PC-3 (cell line): ENCODE results near the gene CASKIN2. TPM values are rescaled to one million over a fixed set of nuclear protein-coding genes. Genes with fewer than 3 reads are reported as not detected.

Experiments used
- ATAC-seq: fragments of 200-7000 bp; cut with Tn5 transposase; 2 replicates; pipeline ENCODE4 v1.9.1; 2020; ENCODE audit warnings: mild to moderate bottlenecking, moderate library complexity
- BruUV-seq: library from RNA; stranded (reverse); fragments of 400-500 nt; replicated peaks from 2 replicates; lab custom pipeline; 2021; lab: Mats Ljungman, UMichigan
- CTCF ChIA-PET: fragments of 300-600 bp; sonication (Branson Sonifier 250); formaldehyde crosslinking; loops from one replicate; lab custom pipeline; 2022; ENCODE audit warnings: antibody characterized with exemption; lab: Charles Lee
- POLR2A ChIA-PET: fragments of 300-600 bp; sonication (Branson Sonifier 250); formaldehyde crosslinking; loops from one replicate; lab custom pipeline; 2022; ENCODE audit warnings: antibody characterized with exemption; ENCODE audit not compliant: unreplicated experiment; lab: Charles Lee
- DNase-seq: peaks from one replicate; pipeline ENCODE4 v3.0.0-alpha.2; 2015
- H2AFZ ChIP-seq: fragments of 300-600 bp; sonication (generic); 2 replicates; pipeline ENCODE4 v1.6.0; 2016; ENCODE audit warnings: antibody characterized with exemption, low read length
- H3F3A ChIP-seq: fragments of 300-600 bp; sonication (generic); one replicate; pipeline ENCODE4 v1.6.0; 2017; ENCODE audit warnings: antibody characterized with exemption, low read length, control low read depth, mild to moderate bottlenecking; ENCODE audit not compliant: unreplicated experiment
- H3K27ac ChIP-seq: fragments of 300-600 bp; sonication (generic); 2 replicates; pipeline ENCODE4 v1.5.1; 2016; ENCODE audit warnings: mild to moderate bottlenecking, low read length
- H3K27me3 ChIP-seq: fragments of 300-600 bp; sonication (generic); 2 replicates; pipeline ENCODE4 v1.6.1; 2016; ENCODE audit warnings: low read length, mixed read lengths
- H3K36me3 ChIP-seq: fragments of 300-600 bp; sonication (generic); 2 replicates; pipeline ENCODE4 v1.6.1; 2016; ENCODE audit warnings: low read depth, mixed run types, low read length, mixed read lengths
- H3K4me1 ChIP-seq: fragments of 300-600 bp; sonication (generic); 2 replicates; pipeline ENCODE4 v1.5.1; 2016; ENCODE audit warnings: low read length; ENCODE audit not compliant: insufficient read depth
- H3K4me2 ChIP-seq: fragments of 300-600 bp; sonication (generic); 2 replicates; pipeline ENCODE4 v1.6.0; 2016; ENCODE audit warnings: low read length
- H3K4me3 ChIP-seq: fragments of 300-600 bp; sonication (generic); 2 replicates; pipeline ENCODE4 v1.5.1; 2016; ENCODE audit warnings: mild to moderate bottlenecking, low read length, mixed read lengths
- H3K79me2 ChIP-seq: fragments of 300-600 bp; sonication (generic); 2 replicates; pipeline ENCODE4 v1.6.1; 2017; ENCODE audit warnings: low read length, mixed read lengths
- H3K9ac ChIP-seq: fragments of 300-600 bp; sonication (generic); 2 replicates; pipeline ENCODE4 v1.6.0; 2016; ENCODE audit warnings: mild to moderate bottlenecking, low read length
- H3K9me2 ChIP-seq: fragments of 300-600 bp; sonication (generic); replicated peaks from 2 replicates; pipeline ENCODE4 v1.6.1; 2016; ENCODE audit warnings: mixed run types, low read length, mixed read lengths
- H3K9me3 ChIP-seq: fragments of 300-600 bp; sonication (generic); 2 replicates; pipeline ENCODE4 v1.6.1; 2016; ENCODE audit warnings: low read length, mixed read lengths
- H4K20me1 ChIP-seq: fragments of 300-600 bp; sonication (generic); 2 replicates; pipeline ENCODE4 v1.6.1; 2016; ENCODE audit warnings: low read length, mixed read lengths
- EZH2 ChIP-seq: fragments of 300-600 bp; sonication (generic); IDR thresholded peaks from one replicate; pipeline ENCODE4 v1.6.1; 2017; ENCODE audit warnings: antibody characterized with exemption, mild to moderate bottlenecking, low read length; ENCODE audit not compliant: unreplicated experiment
- EZH2phosphoT487 ChIP-seq: fragments of 300-600 bp; sonication (generic); IDR thresholded peaks from 2 replicates; pipeline ENCODE4 v1.6.1; 2018; ENCODE audit warnings: mild to moderate bottlenecking, antibody characterized with exemption, low read length, borderline replicate concordance
- intact Hi-C: fragments of 100-400 bp; cut with micrococcal nuclease; formaldehyde crosslinking; loops from 2 replicates; pipeline ENCODE4 v1.9.0; 2023
- total RNA-seq: library from RNA; depleted of rRNA; stranded (reverse); fragments of >200 nt; gene quantifications from 2 replicates; pipeline ENCODE4 v1.2.3, GENCODE V29; 2014
- TF ChIP-seq, protein P1 (sequence below): fragments of 300-600 bp; sonication (generic); conservative IDR thresholded peaks from 2 replicates; pipeline ENCODE4 v1.5.1; 2017; ENCODE audit warnings: antibody characterized with exemption, low read depth, mild to moderate bottlenecking, low read length

Gene CASKIN2
- total RNA-seq, 1 experiment from 2014 or later, result 22.0 TPM

DNA sequence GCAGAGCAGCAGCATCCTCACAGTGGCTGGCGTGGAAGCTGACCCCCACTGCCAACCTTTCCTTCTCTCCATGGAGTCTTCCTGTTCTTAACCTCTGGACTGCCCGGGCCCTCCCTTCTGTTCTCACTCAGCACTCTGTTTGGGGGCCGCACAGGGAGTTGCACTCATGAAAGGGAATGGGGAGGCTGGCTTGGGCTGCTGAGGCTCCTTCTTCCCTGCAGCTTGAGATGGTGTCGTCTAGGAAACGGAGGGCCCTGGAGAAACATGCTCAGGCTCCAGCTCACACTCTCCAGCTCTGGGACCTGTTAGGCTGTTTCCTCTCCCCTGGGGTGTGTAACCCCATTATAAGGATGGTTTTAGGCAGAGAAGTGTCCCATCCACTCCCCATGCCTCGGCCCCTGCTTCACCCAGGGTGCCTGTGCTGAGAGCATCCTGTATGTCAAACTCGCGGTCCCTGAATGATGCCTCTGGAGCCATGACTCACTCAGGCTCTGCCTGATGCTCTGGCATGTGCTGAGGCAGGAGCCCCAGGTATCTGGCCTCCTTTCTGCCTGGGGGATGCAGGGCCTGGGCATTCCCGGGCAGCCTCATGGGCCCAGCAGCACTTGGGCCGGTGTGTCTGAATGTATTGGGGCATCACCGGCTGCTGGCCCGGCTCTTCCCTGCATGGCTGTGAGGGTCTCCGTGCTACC, 40.0 kb downstream of the CASKIN2 start:
- DNase-seq, result no peak
- Histone ChIP-seq H3K4me2 (no peak overlapping the region), H3K9me2 (no peaks in the 10 kb centered on the region), H2AFZ (no peak overlapping the region), H3K27ac (no peak overlapping the region), H4K20me1 (no peaks in the 10 kb centered on the region), H3K27me3 (no peaks in the 10 kb centered on the region), H3F3A (no peaks in the 10 kb centered on the region), H3K9me3 (no peaks in the 10 kb centered on the region), H3K4me3 (no peak overlapping the region), H3K4me1 (no peaks in the 10 kb centered on the region), H3K36me3 (peaks cover 7% of the 10 kb centered on the region; the same call in 1 of the 2 replicates), H3K79me2 (no peaks in the 10 kb centered on the region), H3K9ac (no peak overlapping the region)
- POLR2A ChIA-PET, result interaction anchor here (0.5 to 0.6 kb wide), 2 partner anchors 46 to 124 kb away, joined by 3 read pairs; no protein-coding TSS in a partner anchor
- no peak; the same call in 1 of the 2 replicates for ATAC-seq
- BruUV-seq, result no TSS peak
- TF ChIP-seq, protein P1, sequence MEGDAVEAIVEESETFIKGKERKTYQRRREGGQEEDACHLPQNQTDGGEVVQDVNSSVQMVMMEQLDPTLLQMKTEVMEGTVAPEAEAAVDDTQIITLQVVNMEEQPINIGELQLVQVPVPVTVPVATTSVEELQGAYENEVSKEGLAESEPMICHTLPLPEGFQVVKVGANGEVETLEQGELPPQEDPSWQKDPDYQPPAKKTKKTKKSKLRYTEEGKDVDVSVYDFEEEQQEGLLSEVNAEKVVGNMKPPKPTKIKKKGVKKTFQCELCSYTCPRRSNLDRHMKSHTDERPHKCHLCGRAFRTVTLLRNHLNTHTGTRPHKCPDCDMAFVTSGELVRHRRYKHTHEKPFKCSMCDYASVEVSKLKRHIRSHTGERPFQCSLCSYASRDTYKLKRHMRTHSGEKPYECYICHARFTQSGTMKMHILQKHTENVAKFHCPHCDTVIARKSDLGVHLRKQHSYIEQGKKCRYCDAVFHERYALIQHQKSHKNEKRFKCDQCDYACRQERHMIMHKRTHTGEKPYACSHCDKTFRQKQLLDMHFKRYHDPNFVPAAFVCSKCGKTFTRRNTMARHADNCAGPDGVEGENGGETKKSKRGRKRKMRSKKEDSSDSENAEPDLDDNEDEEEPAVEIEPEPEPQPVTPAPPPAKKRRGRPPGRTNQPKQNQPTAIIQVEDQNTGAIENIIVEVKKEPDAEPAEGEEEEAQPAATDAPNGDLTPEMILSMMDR, result no peak
- TF ChIP-seq EZH2phosphoT487 (no peak), EZH2 (no peak)
- intact Hi-C loops, result no loop called here
- CTCF ChIA-PET, result no interaction called here

DNA sequence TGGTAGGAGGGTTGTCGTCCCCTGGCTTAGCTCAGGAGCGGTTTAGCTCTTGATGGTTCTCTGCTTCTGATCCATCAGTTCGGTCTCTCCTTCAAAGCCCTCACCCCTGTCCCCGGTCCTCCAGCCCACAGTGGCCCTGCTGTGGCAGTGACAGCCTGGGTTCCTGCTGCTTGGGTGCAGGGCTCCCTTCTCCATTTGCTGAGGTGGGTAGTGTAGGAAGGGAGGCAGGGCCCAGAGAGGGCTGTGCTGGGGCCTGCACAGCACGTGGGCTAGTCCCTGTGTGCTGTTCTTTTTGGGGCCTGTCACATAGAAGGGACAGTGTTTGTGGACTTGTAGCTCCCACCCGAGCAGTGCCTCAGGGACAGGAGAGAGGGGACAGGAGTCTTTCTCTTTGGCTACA, 40.6 kb downstream of the CASKIN2 start:
- peaks cover 7% of the 10 kb centered on the region; the same call in 1 of the 2 replicates for H3K36me3 ChIP-seq
- no peaks in the 10 kb centered on the region for H3K9me3 ChIP-seq
- ChIA-PET POLR2A (interaction anchor here (0.6 kb wide), 1 partner anchor 125 kb away, joined by 3 read pairs; no protein-coding TSS in a partner anchor), CTCF (no interaction called here)
- intact Hi-C loops, result no loop called here
- H3F3A ChIP-seq, result no peaks in the 10 kb centered on the region
- no peaks in the 10 kb centered on the region for H3K27me3 ChIP-seq
- DNase-seq (no peak), ATAC-seq (no peak)
- BruUV-seq, result no TSS peak
- H4K20me1 ChIP-seq, result no peaks in the 10 kb centered on the region
- H3K9ac ChIP-seq, result no peak overlapping the region
- H3K4me3 ChIP-seq, result no peak overlapping the region
- TF ChIP-seq EZH2 (no peak), EZH2phosphoT487 (no peak)
- TF ChIP-seq, protein P1, result no peak
- H3K9me2 ChIP-seq, result no peaks in the 10 kb centered on the region
- H2AFZ ChIP-seq, result no peak overlapping the region
- H3K4me1 ChIP-seq, result no peaks in the 10 kb centered on the region
- H3K79me2 ChIP-seq, result no peaks in the 10 kb centered on the region
- no peak overlapping the region for H3K4me2 ChIP-seq
- H3K27ac ChIP-seq, result no peak overlapping the region

DNA sequence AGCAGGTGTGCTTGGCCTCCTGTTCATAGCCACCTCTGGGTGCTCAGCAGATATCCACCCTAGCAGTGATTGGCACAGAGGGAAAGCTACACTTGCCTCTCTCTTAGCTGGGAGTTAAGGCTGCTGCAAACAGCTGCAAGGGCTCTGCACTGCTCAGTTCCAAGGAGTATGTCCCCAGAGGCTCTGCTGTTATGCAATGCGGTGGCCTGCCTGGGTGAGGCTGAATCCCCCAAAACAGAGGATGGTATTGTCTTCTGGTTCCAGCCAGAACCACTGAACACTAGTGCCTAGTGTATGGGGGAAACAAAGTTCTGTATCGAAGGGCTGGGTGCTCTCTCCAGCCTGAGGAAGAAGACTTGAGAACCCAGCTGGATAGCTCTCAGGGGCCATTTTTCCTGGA, 42.1 kb downstream of the CASKIN2 start:
- Histone ChIP-seq H3F3A (no peaks in the 10 kb centered on the region), H3K9ac (no peak overlapping the region), H3K9me2 (no peaks in the 10 kb centered on the region), H3K4me1 (peaks cover 8% of the 10 kb centered on the region; the same call in 1 of the 2 replicates), H3K4me2 (no peak overlapping the region), H3K79me2 (peaks cover 5% of the 10 kb centered on the region; the same call in 1 of the 2 replicates), H2AFZ (no peak overlapping the region), H3K36me3 (peaks cover 7% of the 10 kb centered on the region; the same call in 1 of the 2 replicates), H4K20me1 (no peaks in the 10 kb centered on the region), H3K4me3 (no peak overlapping the region), H3K27me3 (no peaks in the 10 kb centered on the region), H3K9me3 (no peaks in the 10 kb centered on the region), H3K27ac (no peak overlapping the region)
- ATAC-seq (no peak), DNase-seq (no peak)
- POLR2A ChIA-PET, result interaction anchor here (0.6 kb wide), 1 partner anchor 19 kb away, joined by 6 read pairs; no protein-coding TSS in a partner anchor
- no TSS peak for BruUV-seq
- intact Hi-C loops, result no loop called here
- TF ChIP-seq EZH2phosphoT487 (no peak), EZH2 (no peak)
- TF ChIP-seq, protein P1, result no peak
- CTCF ChIA-PET, result no interaction called here
